GM11168 (cell line): Measurements from ENCODE around the gene HOMER2.

Experiments used
- in situ Hi-C: fragments of 300-500 bp; cut with MboI; formaldehyde crosslinking; loops from one replicate; pipeline ENCODE4 v1.12.0; 2022; ENCODE audit warnings: low sequenced_read_pairs; ENCODE audit not compliant: unreplicated experiment

The HOMER2 gene

GRCh38 chr15:82952158-82953081, at the start of gene HOMER2:
Gene HOMER2, minus strand, starts transcription at chr15:82952720. Its CDS starts 185 bp downstream, at chr15:82952535.
- in situ Hi-C loops = no loop called here

GRCh38 chr15:83000672-83001031, 48.1 kb upstream of the HOMER2 start:
- in situ Hi-C loops = loop anchor here (10.0 to 25.0 kb wide), 2 partner anchors 146 to 212 kb away; partner anchors contain the start of gene HDGFL3

- in situ Hi-C loops = loop anchor here (10.0 to 25.0 kb wide), 2 partner anchors 145 to 212 kb away; partner anchors contain the start of gene HDGFL3
Observed at GRCh38 chr15:82999905-83000671, 47.6 kb upstream of the HOMER2 start.

- in situ Hi-C loops = no loop called here
Observed at GRCh38 chr15:82999426-82999825, 46.9 kb upstream of the HOMER2 start.

- in situ Hi-C loops = no loop called here
Observed at GRCh38 chr15:82995938-82996337, 43.4 kb upstream of the HOMER2 start.

- in situ Hi-C loops = no loop called here
Observed at GRCh38 chr15:82995076-82995475, 42.6 kb upstream of the HOMER2 start.

- in situ Hi-C loops = no loop called here
Observed at GRCh38 chr15:82993144-82993543, 40.6 kb upstream of the HOMER2 start.

- in situ Hi-C loops = no loop called here
Observed at GRCh38 chr15:82992436-82992998, 40.0 kb upstream of the HOMER2 start.

GRCh38 chr15:82986442-82986780, 33.9 kb upstream of the HOMER2 start:
- in situ Hi-C loops = no loop called here

GRCh38 chr15:82985688-82986441, 33.3 kb upstream of the HOMER2 start, which contains the start of gene RAMAC:
Gene RAMAC, plus strand, starts transcription at chr15:82986210. Its CDS starts 2,809 bp downstream, at chr15:82989019.
- in situ Hi-C loops = no loop called here

GRCh38 chr15:82980981-82981380, 28.5 kb upstream of the HOMER2 start:
- in situ Hi-C loops = no loop called here

- in situ Hi-C loops = loop anchor here (10.0 kb wide), 1 partner anchor 125 kb away; no protein-coding TSS in a partner anchor
Observed at GRCh38 chr15:82979726-82980125, 27.2 kb upstream of the HOMER2 start.

- in situ Hi-C loops = loop anchor here (10.0 kb wide), 1 partner anchor 124 kb away; no protein-coding TSS in a partner anchor
Observed at GRCh38 chr15:82978438-82978837, 25.9 kb upstream of the HOMER2 start.

GRCh38 chr15:82977076-82977475, 24.6 kb upstream of the HOMER2 start:
- in situ Hi-C loops = loop anchor here (10.0 kb wide), 1 partner anchor 122 kb away; no protein-coding TSS in a partner anchor

- in situ Hi-C loops = loop anchor here (10.0 kb wide), 1 partner anchor 118 kb away; no protein-coding TSS in a partner anchor
Observed at GRCh38 chr15:82972990-82973389, 20.5 kb upstream of the HOMER2 start.

GRCh38 chr15:82971218-82971984, 18.9 kb upstream of the HOMER2 start:
- in situ Hi-C loops = loop anchor here (10.0 kb wide), 1 partner anchor 117 kb away; no protein-coding TSS in a partner anchor

GRCh38 chr15:82970696-82971095, 18.2 kb upstream of the HOMER2 start:
- in situ Hi-C loops = loop anchor here (10.0 kb wide), 1 partner anchor 116 kb away; no protein-coding TSS in a partner anchor

GRCh38 chr15:82970078-82970686, 17.7 kb upstream of the HOMER2 start:
- in situ Hi-C loops = loop anchor here (10.0 kb wide), 1 partner anchor 115 kb away; no protein-coding TSS in a partner anchor
